Breast epithelium (tissue), 4 donors: ENCODE results near the gene GPR35. TPM values are rescaled to one million over a fixed set of nuclear protein-coding genes. Genes with fewer than 3 reads are reported as not detected.

ENCODE experiments used
- DNase-seq, 2 donors: peaks; one replicate each; pipeline ENCODE4 v3.0.0-alpha.2; 2019; ENCODE audit warnings: low spot score in 2 of 2
- H3K27ac ChIP-seq, 2 donors: fragments of 200-600 bp; sonication (generic) in 1 of 2; one replicate each; pipeline ENCODE4 v1.5.1; 2016 to 2019; ENCODE audit warnings: mild to moderate bottlenecking in 1 of 2
- H3K27me3 ChIP-seq, 2 donors: fragments of 200-600 bp; sonication (generic) in 1 of 2; one replicate each; pipeline versions ENCODE4 v1.5.1 to v1.6.0; 2017 to 2019; ENCODE audit warnings: control low read depth in 1 of 2, mild to moderate bottlenecking in 1 of 2
- H3K36me3 ChIP-seq: fragments of 200-600 bp; one replicate; pipeline ENCODE4 v1.5.1; 2019
- H3K4me1 ChIP-seq, 2 donors: fragments of 200-600 bp; sonication (generic); one replicate each; pipeline ENCODE4 v1.5.1; 2016 to 2019; ENCODE audit warnings: control low read depth in 1 of 2
- H3K4me3 ChIP-seq, 3 donors: fragments of 200-600 bp; sonication (generic); 1 replicate in 2 of 3; 2 replicates in 1 of 3; pipeline ENCODE4 v1.5.1; 2016 to 2019; ENCODE audit warnings: mild to moderate bottlenecking in 3 of 3, moderate library complexity in 2 of 3
- H3K9me3 ChIP-seq, 2 donors: fragments of 200-600 bp; sonication (generic) in 1 of 2; one replicate each; pipeline ENCODE4 v1.5.1; 2016 to 2019; ENCODE audit warnings: control low read depth in 1 of 2
- CTCF ChIP-seq, 3 donors: fragments of 450-650 bp; IDR thresholded peaks; one replicate each; pipeline ENCODE4 v1.5.1; 2016 to 2017; ENCODE audit warnings: antibody characterized with exemption in 3 of 3, mild to moderate bottlenecking in 3 of 3, moderate library complexity in 3 of 3
- POLR2A ChIP-seq: fragments of 450-650 bp; IDR thresholded peaks from one replicate; pipeline ENCODE4 v1.6.1; 2016; ENCODE audit warnings: antibody characterized with exemption, mild to moderate bottlenecking, moderate library complexity
- POLR2AphosphoS5 ChIP-seq, 3 donors: sonication (generic); formaldehyde crosslinking; IDR thresholded peaks; one replicate each; pipeline ENCODE4 v1.6.1; 2017; ENCODE audit warnings: antibody characterized with exemption in 3 of 3
- intact Hi-C: fragments of 100-400 bp; cut with DNase I; formaldehyde crosslinking; loops from one replicate; pipeline ENCODE4 v1.15.1; 2023; ENCODE audit warnings: low total_unique reads
- total RNA-seq, 3 donors: library from RNA; depleted of rRNA; stranded (reverse); fragments of >200 nt; gene quantifications; one replicate each; pipeline ENCODE4 v1.1.0, GENCODE V29; 2016

GPR35 gene
- total RNA-seq, 3 donors from 2014 or later: 1.6 to 4.7 (median 2.6) TPM

- intact Hi-C loops: no loop called here
- Histone ChIP-seq H3K27ac (no peak overlapping the region), H3K9me3 (no peaks in the 10 kb centered on the region), H3K4me3 (no peak overlapping the region), H3K4me1 (no peaks in the 10 kb centered on the region), H3K36me3 (no peaks in the 10 kb centered on the region), H3K27me3 (no peaks in the 10 kb centered on the region)
- TF ChIP-seq POLR2A (no peak), CTCF (IDR thresholded peaks at IDR 0.05) (no peak)
- no peak for DNase-seq
Observed at GRCh38 chr2:240603081-240603835, 22.0 kb upstream of the GPR35 start.

- Histone ChIP-seq H3K4me1 (no peaks in the 10 kb centered on the region), H3K27ac (no peak overlapping the region), H3K27me3 (no peaks in the 10 kb centered on the region), H3K4me3 (no peak overlapping the region), H3K9me3 (no peaks in the 10 kb centered on the region), H3K36me3 (no peaks in the 10 kb centered on the region)
- no peak for TF ChIP-seq POLR2AphosphoS5 (IDR thresholded peaks at IDR 0.05)
- no peak for TF ChIP-seq POLR2A
- TF ChIP-seq CTCF (IDR thresholded peaks at IDR 0.05): no peak
- intact Hi-C loops: loop anchor here (2.0 kb wide), 1 partner anchor 69 kb away; no protein-coding TSS in a partner anchor
- no peak for DNase-seq
Observed at GRCh38 chr2:240603846-240604245, 21.4 kb upstream of the GPR35 start.

GRCh38 chr2:240604291-240604938 lies 20.9 kb upstream of the GPR35 start:
- DNase-seq: no peak
- intact Hi-C loops: loop anchor here (2.0 kb wide), 1 partner anchor 70 kb away; no protein-coding TSS in a partner anchor
- H3K36me3 ChIP-seq: no peaks in the 10 kb centered on the region

GRCh38 chr2:240604939-240605716 lies 20.2 kb upstream of the GPR35 start:
- H3K27me3 ChIP-seq: no peaks in the 10 kb centered on the region
- no peak overlapping the region for H3K27ac ChIP-seq
- TF ChIP-seq CTCF (IDR thresholded peaks at IDR 0.05): no peak
- no peak for TF ChIP-seq POLR2AphosphoS5 (IDR thresholded peaks at IDR 0.05)
- TF ChIP-seq POLR2A: no peak
- no peaks in the 10 kb centered on the region for H3K36me3 ChIP-seq
- H3K4me1 ChIP-seq: no peaks in the 10 kb centered on the region
- no peaks in the 10 kb centered on the region for H3K9me3 ChIP-seq
- DNase-seq: no peak
- intact Hi-C loops: loop anchor here (2.0 kb wide), 1 partner anchor 70 kb away; no protein-coding TSS in a partner anchor
- no peak overlapping the region for H3K4me3 ChIP-seq

More at GRCh38 chr2:240604291-240604938, 20.9 kb upstream of the GPR35 start:
- no peak for TF ChIP-seq POLR2A
- peak in 1 of 3 donors; percentile 18 for TF ChIP-seq CTCF (IDR thresholded peaks at IDR 0.05)
- TF ChIP-seq POLR2AphosphoS5 (IDR thresholded peaks at IDR 0.05): no peak
- Histone ChIP-seq H3K4me3 (no peak overlapping the region), H3K27ac (no peak overlapping the region), H3K27me3 (no peaks in the 10 kb centered on the region), H3K9me3 (no peaks in the 10 kb centered on the region), H3K4me1 (no peaks in the 10 kb centered on the region)
